IPS-15b (cell line): ENCODE results near the gene SLC26A5.
"Not testable (repeated sequence)": the region's sequence is repeated elsewhere in the genome, so short reads cannot be mapped to it uniquely, and the experiment has no call there.

Experiments used
- H3K27me3 ChIP-seq: one replicate; pipeline ENCODE4 v1.6.1; 2013; ENCODE audit warnings: low read length; ENCODE audit not compliant: control insufficient read depth, insufficient read depth
- H3K36me3 ChIP-seq: one replicate; pipeline ENCODE4 v1.6.1; 2013; ENCODE audit warnings: low read length; ENCODE audit not compliant: control insufficient read depth, insufficient read depth
- H3K4me1 ChIP-seq: one replicate; pipeline ENCODE4 v1.6.1; 2013; ENCODE audit warnings: mild to moderate bottlenecking, low read length; ENCODE audit not compliant: control insufficient read depth, insufficient read depth
- H3K4me3 ChIP-seq: one replicate; pipeline ENCODE4 v1.5.1; 2013; ENCODE audit warnings: low read depth, low read length
- H3K9ac ChIP-seq: one replicate; pipeline ENCODE4 v1.6.1; 2013; ENCODE audit warnings: low read depth, mild to moderate bottlenecking, low read length
- H3K9me3 ChIP-seq: one replicate; pipeline ENCODE4 v1.6.1; 2013; ENCODE audit warnings: mild to moderate bottlenecking, low read length; ENCODE audit not compliant: control insufficient read depth, insufficient read depth

SLC26A5 gene

GRCh38 chr7:103446049-103446520 is at the start of gene SLC26A5:
SLC26A5 (minus strand) TSS chr7:103446207; CDS start chr7:103421514, 24,693 bp downstream.
- no peaks in the 10 kb centered on the region for H3K9me3 ChIP-seq
- H3K9ac ChIP-seq: no peak within 1 kb of the TSS
- no peaks in the 10 kb centered on the region for H3K36me3 ChIP-seq
- H3K4me1 ChIP-seq: no peaks in the 10 kb centered on the region
- H3K27me3 ChIP-seq: peaks cover 51% of the 10 kb centered on the region
- peak within 1 kb of the TSS; percentile 72 for H3K4me3 ChIP-seq

GRCh38 chr7:103487419-103487818 is 41.4 kb upstream of the SLC26A5 start:
- Histone ChIP-seq H3K4me1 (no peaks in the 10 kb centered on the region), H3K4me3 (no peak overlapping the region), H3K27me3 (no peaks in the 10 kb centered on the region), H3K9ac (no peak overlapping the region), H3K36me3 (no peaks in the 10 kb centered on the region), H3K9me3 (no peaks in the 10 kb centered on the region)

GRCh38 chr7:103486873-103487272 is 40.9 kb upstream of the SLC26A5 start:
- not testable (repeated sequence) for H3K27me3 ChIP-seq, H3K36me3 ChIP-seq, H3K9ac ChIP-seq, H3K4me3 ChIP-seq, H3K9me3 ChIP-seq, H3K4me1 ChIP-seq

- Histone ChIP-seq H3K36me3 (no peaks in the 10 kb centered on the region), H3K27me3 (no peaks in the 10 kb centered on the region), H3K9me3 (no peaks in the 10 kb centered on the region)
Observed at GRCh38 chr7:103480771-103481170, 34.8 kb upstream of the SLC26A5 start.

GRCh38 chr7:103474956-103475355 is 28.9 kb upstream of the SLC26A5 start:
- no peaks in the 10 kb centered on the region for H3K9me3 ChIP-seq
- H3K4me3 ChIP-seq: no peak overlapping the region
- no peaks in the 10 kb centered on the region for H3K27me3 ChIP-seq
- no peaks in the 10 kb centered on the region for H3K4me1 ChIP-seq
- no peaks in the 10 kb centered on the region for H3K36me3 ChIP-seq
- H3K9ac ChIP-seq: no peak overlapping the region

More at GRCh38 chr7:103480771-103481170, 34.8 kb upstream of the SLC26A5 start:
- H3K9ac ChIP-seq: no peak overlapping the region
- no peak overlapping the region for H3K4me3 ChIP-seq
- H3K4me1 ChIP-seq: no peaks in the 10 kb centered on the region

GRCh38 chr7:103469095-103469948 is 23.3 kb upstream of the SLC26A5 start:
- H3K9ac ChIP-seq: no peak overlapping the region
- H3K27me3 ChIP-seq: no peaks in the 10 kb centered on the region
- H3K36me3 ChIP-seq: no peaks in the 10 kb centered on the region
- no peaks in the 10 kb centered on the region for H3K4me1 ChIP-seq
- H3K4me3 ChIP-seq: no peak overlapping the region
- H3K9me3 ChIP-seq: no peaks in the 10 kb centered on the region

- Histone ChIP-seq H3K36me3 (no peaks in the 10 kb centered on the region), H3K27me3 (no peaks in the 10 kb centered on the region), H3K9ac (no peak overlapping the region), H3K4me1 (no peaks in the 10 kb centered on the region), H3K4me3 (no peak overlapping the region), H3K9me3 (no peaks in the 10 kb centered on the region)
Observed at GRCh38 chr7:103466814-103467213, 20.8 kb upstream of the SLC26A5 start.

- no peaks in the 10 kb centered on the region for H3K27me3 ChIP-seq
- H3K4me1 ChIP-seq: no peaks in the 10 kb centered on the region
- no peaks in the 10 kb centered on the region for H3K9me3 ChIP-seq
- no peak overlapping the region for H3K4me3 ChIP-seq
- H3K9ac ChIP-seq: no peak overlapping the region
- H3K36me3 ChIP-seq: no peaks in the 10 kb centered on the region
Observed at GRCh38 chr7:103462358-103462757, 16.4 kb upstream of the SLC26A5 start.

- no peaks in the 10 kb centered on the region for H3K4me1 ChIP-seq
- H3K4me3 ChIP-seq: peak overlapping the region; percentile 14
- H3K9ac ChIP-seq: no peak overlapping the region
- no peaks in the 10 kb centered on the region for H3K9me3 ChIP-seq
- H3K27me3 ChIP-seq: peaks cover 51% of the 10 kb centered on the region
- no peaks in the 10 kb centered on the region for H3K36me3 ChIP-seq
Observed at GRCh38 chr7:103447073-103447960, 1.3 kb upstream of the SLC26A5 start.

- Histone ChIP-seq H3K4me3 (peak overlapping the region; percentile 72), H3K27me3 (peaks cover 51% of the 10 kb centered on the region), H3K9ac (no peak overlapping the region), H3K4me1 (no peaks in the 10 kb centered on the region), H3K9me3 (no peaks in the 10 kb centered on the region), H3K36me3 (no peaks in the 10 kb centered on the region)
Observed at GRCh38 chr7:103445228-103446048, 569 bp downstream of the SLC26A5 start.

GRCh38 chr7:103439661-103440060 is 6.3 kb downstream of the SLC26A5 start:
- peaks cover 20% of the 10 kb centered on the region for H3K27me3 ChIP-seq
- H3K4me1 ChIP-seq: no peaks in the 10 kb centered on the region
- no peak overlapping the region for H3K9ac ChIP-seq
- no peak overlapping the region for H3K4me3 ChIP-seq
- no peaks in the 10 kb centered on the region for H3K36me3 ChIP-seq
- H3K9me3 ChIP-seq: no peaks in the 10 kb centered on the region
